Astrocyte of the spinal cord (primary cell): Measurements from ENCODE around the gene SSBP2.
A peak's percentile ranks its signal among the peaks of the same experiment; 100 is the strongest.

Experiments used
- DNase-seq: peaks from one replicate; pipeline ENCODE4 v3.0.0; 2011; ENCODE audit warnings: low read depth, low spot score
- H3K4me3 ChIP-seq: 2 replicates; pipeline ENCODE4 v1.5.1; 2011; ENCODE audit warnings: low read depth, mild to moderate bottlenecking, low read length, moderate library complexity
- CTCF ChIP-seq: IDR thresholded peaks from 2 replicates; pipeline ENCODE4 v1.5.1; 2012; ENCODE audit warnings: low read depth, mild to moderate bottlenecking, low read length, inconsistent platforms
- in situ Hi-C: cut with HindIII; loops from 2 replicates; pipeline ENCODE4 v1.10.0; 2017; ENCODE audit warnings: low sequenced_read_pairs

The SSBP2 gene

GRCh38 chr5:81519217-81519905, 231.5 kb downstream of the SSBP2 start:
- in situ Hi-C loops: no loop called here
- no peak for TF ChIP-seq CTCF
- no peak for DNase-seq
- H3K4me3 ChIP-seq: no peak overlapping the region

- in situ Hi-C loops: no loop called here
- DNase-seq: no peak
- H3K4me3 ChIP-seq: no peak overlapping the region
- TF ChIP-seq CTCF: no peak
Observed at GRCh38 chr5:81517462-81517861, 233.4 kb downstream of the SSBP2 start.

GRCh38 chr5:81516091-81516490, 234.8 kb downstream of the SSBP2 start:
- in situ Hi-C loops: no loop called here
- H3K4me3 ChIP-seq: no peak overlapping the region
- no peak for TF ChIP-seq CTCF
- no peak for DNase-seq

- in situ Hi-C loops: no loop called here
- peak; percentile 26 for DNase-seq
- TF ChIP-seq CTCF: peak; percentile 28
- no peak overlapping the region for H3K4me3 ChIP-seq
Observed at GRCh38 chr5:81513982-81514381, 236.9 kb downstream of the SSBP2 start.

- in situ Hi-C loops: no loop called here
- no peak overlapping the region for H3K4me3 ChIP-seq
- no peak for TF ChIP-seq CTCF
- DNase-seq: no peak
Observed at GRCh38 chr5:81513473-81513872, 237.4 kb downstream of the SSBP2 start.

GRCh38 chr5:81506900-81507588, 243.9 kb downstream of the SSBP2 start:
- DNase-seq: peak; percentile 91
- no peak overlapping the region for H3K4me3 ChIP-seq
- peak; percentile 89 for TF ChIP-seq CTCF
- in situ Hi-C loops: no loop called here
